Erythroblast (primary cell): ENCODE measurements around the gene DTX3L.

ENCODE experiments used
- GATA1 ChIP-seq: IDR thresholded peaks from 2 replicates; pipeline ENCODE4 v1.6.1; 2011; ENCODE audit warnings: low read depth, mild to moderate bottlenecking, control low read depth, low read length, moderate library complexity
- POLR2A ChIP-seq: IDR thresholded peaks from 2 replicates; pipeline ENCODE4 v1.6.1; 2011; ENCODE audit warnings: mild to moderate bottlenecking, low read length

DNA sequence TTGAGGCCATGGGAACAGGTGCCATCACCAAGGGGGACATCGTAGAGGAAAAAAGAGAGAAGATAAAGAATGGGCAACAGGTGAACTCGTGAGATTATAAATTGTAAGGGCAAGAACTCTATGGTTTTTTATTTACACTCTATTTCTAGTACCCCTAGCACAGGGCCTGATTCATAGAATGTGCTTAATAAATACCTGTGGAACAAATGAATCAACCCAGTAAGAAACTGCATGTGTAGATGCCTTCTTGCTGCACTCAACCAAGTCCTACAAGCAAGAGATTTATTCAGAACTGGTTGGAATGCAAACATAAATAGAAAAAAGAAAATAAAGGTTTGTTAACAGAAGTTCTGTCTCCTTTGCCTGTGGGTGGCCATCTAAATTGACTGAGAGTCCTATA lies 30.7 kb upstream of the DTX3L start:
- TF ChIP-seq POLR2A: no peak
- no peak for TF ChIP-seq GATA1
